ENCODE measurements around the gene TEX9.
"Not testable (repeated sequence)": the region's sequence is repeated elsewhere in the genome, so short reads cannot be mapped to it uniquely, and the experiment has no call there.

Gene TEX9

DNA sequence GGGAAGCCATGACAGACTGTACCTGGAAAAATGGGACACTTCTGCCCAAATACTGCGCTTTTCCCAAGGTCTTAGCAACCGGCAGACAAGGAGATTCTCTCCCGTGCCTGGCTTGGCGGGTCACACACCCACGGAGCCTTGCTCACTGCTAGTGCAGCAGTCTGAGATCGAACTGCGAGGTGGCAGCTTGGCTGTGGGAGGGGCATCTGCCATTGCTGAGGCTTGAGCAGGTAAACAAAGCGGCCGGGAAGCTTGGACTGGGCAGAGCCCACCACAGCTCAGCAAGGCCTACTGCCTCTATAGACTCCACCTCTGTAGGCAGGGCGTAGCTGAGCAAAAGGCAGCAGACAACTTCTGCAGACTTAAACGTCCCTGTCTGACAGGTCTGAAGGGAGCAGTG, 34.0 kb downstream of the TEX9 start:
- H3K27me3 ChIP-seq (ENCODE audit: control insufficient read depth, insufficient read depth, low read length), result not testable (repeated sequence)

DNA sequence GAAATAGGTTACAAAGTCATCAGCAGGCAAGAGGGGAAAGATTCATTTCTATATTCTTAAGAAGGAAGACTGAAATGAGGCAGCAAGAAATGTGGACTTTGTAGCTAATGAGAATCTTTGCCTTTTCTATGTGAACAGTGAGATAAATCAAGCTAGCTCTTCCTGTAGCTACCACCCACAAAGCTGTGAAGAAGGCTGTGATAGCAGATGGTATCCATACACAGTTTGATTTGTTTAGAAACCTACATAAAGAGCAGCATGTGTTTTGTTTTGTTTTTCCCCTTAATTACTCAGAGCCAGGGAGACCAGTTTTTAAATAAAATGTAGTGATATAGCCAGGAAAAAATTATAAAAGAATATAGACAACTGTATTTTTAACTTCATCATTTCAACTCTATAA, 45.5 kb downstream of the TEX9 start:
- Histone ChIP-seq H3K9ac (ENCODE audit: low read depth, low read length) (no peak overlapping the region), H3K27me3 (ENCODE audit: control insufficient read depth, insufficient read depth, low read length) (no peaks in the 10 kb centered on the region), H3K36me3 (ENCODE audit: insufficient read depth, low read length) (no peaks in the 10 kb centered on the region), H3K9me3 (replicated peaks; ENCODE audit: low read length) (no peaks in the 10 kb centered on the region), H3K4me3 (ENCODE audit: low read length) (no peak overlapping the region), H3K4me1 (ENCODE audit: control insufficient read depth, insufficient read depth, low read length) (no peaks in the 10 kb centered on the region), H3K4me2 (ENCODE audit: low read length) (no peak overlapping the region)

More for the DNA sequence above, 34.0 kb downstream of the TEX9 start:
- H3K4me3 ChIP-seq (ENCODE audit: low read length); H3K36me3 ChIP-seq (ENCODE audit: insufficient read depth, low read length); H3K4me1 ChIP-seq (ENCODE audit: control insufficient read depth, insufficient read depth, low read length); H3K9ac ChIP-seq (ENCODE audit: low read depth, low read length); H3K9me3 ChIP-seq (replicated peaks; ENCODE audit: low read length); H3K4me2 ChIP-seq (ENCODE audit: low read length): not testable (repeated sequence)

DNA sequence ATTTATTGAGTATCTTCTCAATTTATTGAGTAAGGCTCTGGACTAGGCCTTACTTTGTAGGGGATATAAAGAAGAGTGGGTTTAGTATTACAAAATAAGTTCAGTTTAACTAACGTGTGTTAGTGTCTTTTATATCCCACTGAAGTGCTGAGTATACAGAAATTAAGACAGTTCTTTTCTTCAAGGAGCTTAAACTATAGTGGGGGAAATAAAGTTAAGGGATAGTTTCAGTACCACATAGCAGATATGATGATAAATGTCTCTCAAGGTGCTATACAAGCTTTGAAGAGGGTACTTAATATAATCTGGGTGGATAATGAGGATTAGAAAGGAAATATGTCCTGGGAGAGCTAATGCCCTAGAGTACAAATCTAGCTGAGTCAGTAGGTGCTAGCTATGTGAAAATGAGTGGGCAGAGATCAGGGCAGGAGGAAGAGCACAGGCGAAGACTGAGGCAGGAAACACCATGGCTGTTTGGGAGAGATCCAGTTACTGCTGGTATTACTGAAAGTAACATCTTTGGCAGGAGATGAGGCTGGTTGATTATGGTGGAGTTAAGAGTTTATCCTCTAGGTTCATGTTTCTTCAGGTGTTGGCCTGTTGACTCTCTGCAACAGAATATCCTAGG, 46.0 kb downstream of the TEX9 start:
- Histone ChIP-seq H3K36me3 (ENCODE audit: insufficient read depth, low read length) (no peaks in the 10 kb centered on the region), H3K4me3 (ENCODE audit: low read length) (no peak overlapping the region), H3K4me2 (ENCODE audit: low read length) (no peak overlapping the region), H3K9ac (ENCODE audit: low read depth, low read length) (no peak overlapping the region), H3K9me3 (replicated peaks; ENCODE audit: low read length) (no peaks in the 10 kb centered on the region), H3K27me3 (ENCODE audit: control insufficient read depth, insufficient read depth, low read length) (no peaks in the 10 kb centered on the region), H3K4me1 (ENCODE audit: control insufficient read depth, insufficient read depth, low read length) (no peaks in the 10 kb centered on the region)

GRCh38 chr15:56413114-56413733, 48.0 kb downstream of the TEX9 start:
- H3K9me3 ChIP-seq (replicated peaks; ENCODE audit: low read length); H3K4me3 ChIP-seq (ENCODE audit: low read length); H3K4me1 ChIP-seq (ENCODE audit: control insufficient read depth, insufficient read depth, low read length); H3K36me3 ChIP-seq (ENCODE audit: insufficient read depth, low read length); H3K4me2 ChIP-seq (ENCODE audit: low read length); H3K27me3 ChIP-seq (ENCODE audit: control insufficient read depth, insufficient read depth, low read length); H3K9ac ChIP-seq (ENCODE audit: low read depth, low read length): not testable (repeated sequence)

- no peak overlapping the region for H3K4me3 ChIP-seq (ENCODE audit: low read length)
- H3K9ac ChIP-seq (ENCODE audit: low read depth, low read length), result no peak overlapping the region
- H3K27me3 ChIP-seq (ENCODE audit: control insufficient read depth, insufficient read depth, low read length), result no peaks in the 10 kb centered on the region
- H3K9me3 ChIP-seq (replicated peaks; ENCODE audit: low read length), result no peaks in the 10 kb centered on the region
- no peak overlapping the region for H3K4me2 ChIP-seq (ENCODE audit: low read length)
- H3K36me3 ChIP-seq (ENCODE audit: insufficient read depth, low read length), result no peaks in the 10 kb centered on the region
- no peaks in the 10 kb centered on the region for H3K4me1 ChIP-seq (ENCODE audit: control insufficient read depth, insufficient read depth, low read length)
Observed at GRCh38 chr15:56425276-56425675, 60.0 kb downstream of the TEX9 start.

DNA sequence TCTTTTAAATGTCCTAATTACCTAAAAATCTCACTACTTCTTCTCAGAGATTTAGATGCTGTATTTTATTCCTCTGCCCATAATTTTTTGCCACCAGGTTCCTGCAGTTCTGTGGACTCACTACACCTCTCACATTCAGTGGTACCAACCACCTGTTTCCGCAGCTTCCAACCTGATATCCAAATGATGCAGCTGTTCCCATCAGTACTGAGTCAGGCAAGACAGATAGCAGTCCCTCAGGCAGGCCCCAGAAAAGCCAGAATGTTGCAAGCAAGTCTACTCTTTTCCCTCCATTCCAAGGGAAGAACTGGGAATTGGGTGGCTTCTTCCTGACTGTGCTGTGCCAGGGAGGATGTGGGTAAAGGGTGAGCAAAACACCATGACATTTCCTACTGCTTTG, 60.8 kb downstream of the TEX9 start:
- no peak overlapping the region for H3K9ac ChIP-seq (ENCODE audit: low read depth, low read length)
- no peaks in the 10 kb centered on the region for H3K9me3 ChIP-seq (replicated peaks; ENCODE audit: low read length)
- no peaks in the 10 kb centered on the region for H3K4me1 ChIP-seq (ENCODE audit: control insufficient read depth, insufficient read depth, low read length)
- H3K4me2 ChIP-seq (ENCODE audit: low read length), result no peak overlapping the region
- H3K36me3 ChIP-seq (ENCODE audit: insufficient read depth, low read length), result no peaks in the 10 kb centered on the region
- no peaks in the 10 kb centered on the region for H3K27me3 ChIP-seq (ENCODE audit: control insufficient read depth, insufficient read depth, low read length)
- no peak overlapping the region for H3K4me3 ChIP-seq (ENCODE audit: low read length)

- Histone ChIP-seq H3K4me1 (ENCODE audit: control insufficient read depth, insufficient read depth, low read length) (no peaks in the 10 kb centered on the region), H3K36me3 (ENCODE audit: insufficient read depth, low read length) (no peaks in the 10 kb centered on the region), H3K9me3 (replicated peaks; ENCODE audit: low read length) (no peaks in the 10 kb centered on the region), H3K4me2 (ENCODE audit: low read length) (no peak overlapping the region), H3K4me3 (ENCODE audit: low read length) (no peak overlapping the region), H3K27me3 (ENCODE audit: control insufficient read depth, insufficient read depth, low read length) (no peaks in the 10 kb centered on the region), H3K9ac (ENCODE audit: low read depth, low read length) (no peak overlapping the region)
Observed at GRCh38 chr15:56428821-56429458, 63.7 kb downstream of the TEX9 start.

GRCh38 chr15:56432304-56432703, 67.1 kb downstream of the TEX9 start:
- no peaks in the 10 kb centered on the region for H3K4me1 ChIP-seq (ENCODE audit: control insufficient read depth, insufficient read depth, low read length)
- H3K9ac ChIP-seq (ENCODE audit: low read depth, low read length), result no peak overlapping the region
- H3K27me3 ChIP-seq (ENCODE audit: control insufficient read depth, insufficient read depth, low read length), result no peaks in the 10 kb centered on the region

DNA sequence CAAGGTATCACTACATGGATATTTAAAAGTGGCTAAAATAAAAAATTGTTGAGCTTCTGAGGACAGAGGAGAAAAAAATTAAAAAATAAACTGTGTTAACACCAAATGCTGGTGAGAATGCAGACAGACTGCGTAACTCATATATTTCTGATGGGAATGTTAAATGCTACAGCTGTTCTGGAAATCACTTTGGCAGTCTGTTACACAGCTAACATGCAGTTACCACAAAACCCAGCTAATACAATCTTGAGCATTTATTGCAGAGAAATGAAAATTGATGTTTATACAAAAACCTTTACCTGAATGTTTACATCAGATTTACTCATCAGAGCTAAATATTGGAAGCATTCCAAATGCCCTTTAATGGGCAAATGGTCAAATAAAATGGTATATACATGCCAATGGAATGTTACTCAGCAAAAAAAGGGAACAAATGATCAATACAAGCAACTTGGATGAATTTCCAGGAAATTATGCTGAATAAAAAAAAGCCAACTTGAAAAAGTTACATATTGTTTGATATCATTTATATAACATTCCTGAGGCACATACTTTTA, 75.1 kb downstream of the TEX9 start:
- H3K9ac ChIP-seq (ENCODE audit: low read depth, low read length), result no peak overlapping the region
- no peak overlapping the region for H3K4me2 ChIP-seq (ENCODE audit: low read length)
- H3K9me3 ChIP-seq (replicated peaks; ENCODE audit: low read length), result no peaks in the 10 kb centered on the region
- H3K27me3 ChIP-seq (ENCODE audit: control insufficient read depth, insufficient read depth, low read length), result no peaks in the 10 kb centered on the region
- H3K36me3 ChIP-seq (ENCODE audit: insufficient read depth, low read length), result no peaks in the 10 kb centered on the region
- H3K4me1 ChIP-seq (ENCODE audit: control insufficient read depth, insufficient read depth, low read length), result no peaks in the 10 kb centered on the region
- no peak overlapping the region for H3K4me3 ChIP-seq (ENCODE audit: low read length)

More at GRCh38 chr15:56432304-56432703, 67.1 kb downstream of the TEX9 start:
- no peaks in the 10 kb centered on the region for H3K36me3 ChIP-seq (ENCODE audit: insufficient read depth, low read length)
- no peak overlapping the region for H3K4me3 ChIP-seq (ENCODE audit: low read length)
- no peaks in the 10 kb centered on the region for H3K9me3 ChIP-seq (replicated peaks; ENCODE audit: low read length)
- H3K4me2 ChIP-seq (ENCODE audit: low read length), result no peak overlapping the region

GRCh38 chr15:56442354-56442753, 77.1 kb downstream of the TEX9 start:
- Histone ChIP-seq H3K4me2 (ENCODE audit: low read length) (no peak overlapping the region), H3K36me3 (ENCODE audit: insufficient read depth, low read length) (no peaks in the 10 kb centered on the region), H3K9ac (ENCODE audit: low read depth, low read length) (no peak overlapping the region), H3K4me1 (ENCODE audit: control insufficient read depth, insufficient read depth, low read length) (no peaks in the 10 kb centered on the region), H3K4me3 (ENCODE audit: low read length) (no peak overlapping the region), H3K9me3 (replicated peaks; ENCODE audit: low read length) (no peaks in the 10 kb centered on the region), H3K27me3 (ENCODE audit: control insufficient read depth, insufficient read depth, low read length) (no peaks in the 10 kb centered on the region)

- H3K4me1 ChIP-seq (ENCODE audit: control insufficient read depth, insufficient read depth, low read length), result no peaks in the 10 kb centered on the region
- no peaks in the 10 kb centered on the region for H3K9me3 ChIP-seq (replicated peaks; ENCODE audit: low read length)
- no peaks in the 10 kb centered on the region for H3K27me3 ChIP-seq (ENCODE audit: control insufficient read depth, insufficient read depth, low read length)
Observed at GRCh38 chr15:56445746-56446145, 80.5 kb downstream of the TEX9 start.

More at GRCh38 chr15:56445746-56446145, 80.5 kb downstream of the TEX9 start:
- Histone ChIP-seq H3K9ac (ENCODE audit: low read depth, low read length) (no peak overlapping the region), H3K4me2 (ENCODE audit: low read length) (no peak overlapping the region), H3K4me3 (ENCODE audit: low read length) (no peak overlapping the region), H3K36me3 (ENCODE audit: insufficient read depth, low read length) (no peaks in the 10 kb centered on the region)
